Stimulated activated CD8-positive, alpha-beta memory T cell treated with anti-CD3 and anti-CD28 coated beads, Interleukin-4, amount 100 ng/mL, for 1 hour (primary cell): ENCODE results near the gene ERICH2.

Experiments used
- DNase-seq, 2 donors: peaks; one replicate each; pipeline ENCODE4 v3.0.0-alpha.2; 2020; ENCODE audit warnings: low read depth in 2 of 2, low spot score in 1 of 2

The ERICH2 gene

DNA sequence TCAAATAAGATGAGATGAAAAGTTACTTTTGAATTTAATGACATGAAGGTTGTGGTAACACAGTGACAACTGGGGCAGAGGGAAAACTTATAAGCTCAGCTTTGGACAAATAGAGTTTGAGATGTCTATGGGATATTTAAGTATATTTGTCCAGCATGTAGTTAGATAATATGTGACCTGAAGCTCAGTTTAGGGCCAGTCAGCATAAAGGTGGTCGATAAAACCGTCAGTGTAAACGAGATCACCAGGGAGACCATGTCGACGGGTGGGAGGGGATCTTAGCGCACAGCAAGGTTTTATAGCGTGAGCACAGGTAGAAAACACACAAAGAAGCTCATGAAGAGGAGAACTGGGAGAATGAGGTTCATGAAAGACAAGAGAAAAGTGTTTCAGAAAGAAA lies 7.4 kb upstream of the ERICH2 start:
- DNase-seq = no peak

DNA sequence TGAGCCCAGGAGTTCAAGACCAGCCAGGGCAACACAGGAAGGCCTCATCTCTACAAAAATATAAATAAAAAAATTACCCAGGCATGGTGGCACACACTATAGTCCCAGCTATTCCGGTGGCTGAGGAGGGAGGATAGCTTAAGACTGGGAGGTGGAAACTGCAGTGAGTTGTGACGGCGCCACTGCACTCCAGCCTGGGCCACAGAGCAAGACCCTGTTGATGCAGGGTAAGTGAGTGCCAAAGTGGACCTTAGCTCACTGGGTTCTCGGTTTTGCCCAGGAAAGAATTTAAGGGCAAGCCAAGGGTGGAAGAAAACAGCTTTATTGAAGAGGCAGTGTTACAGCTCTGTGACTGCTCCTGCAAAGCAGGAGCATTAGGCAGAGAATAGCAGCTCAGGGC lies 6.9 kb upstream of the ERICH2 start:
- DNase-seq = no peak

DNA sequence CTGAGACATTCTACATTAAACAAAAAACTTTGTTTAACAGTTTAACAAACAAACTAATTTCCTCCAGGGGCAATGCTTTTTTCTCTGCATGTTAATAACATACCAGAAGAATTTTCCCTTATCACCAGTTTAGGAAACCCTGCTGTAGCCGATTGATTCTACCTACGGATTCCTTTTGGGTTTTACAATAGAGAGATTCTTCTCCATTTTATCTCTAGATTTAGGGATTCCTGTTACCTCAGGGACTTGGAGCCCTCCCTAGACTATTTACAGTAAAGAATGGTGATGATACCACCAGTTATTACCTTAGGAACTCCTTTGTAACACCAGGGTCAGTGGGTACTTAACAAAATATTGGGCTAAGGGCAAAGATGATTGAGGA lies 5.3 kb upstream of the ERICH2 start:
- DNase-seq = no peak

- no peak for DNase-seq
Measured at GRCh38 chr2:170766693-170767092, 3.5 kb upstream of the ERICH2 start.

GRCh38 chr2:170770606-170771420 lies 635 bp downstream of the ERICH2 start:
- peak; percentile 25 to 34 for DNase-seq

DNA sequence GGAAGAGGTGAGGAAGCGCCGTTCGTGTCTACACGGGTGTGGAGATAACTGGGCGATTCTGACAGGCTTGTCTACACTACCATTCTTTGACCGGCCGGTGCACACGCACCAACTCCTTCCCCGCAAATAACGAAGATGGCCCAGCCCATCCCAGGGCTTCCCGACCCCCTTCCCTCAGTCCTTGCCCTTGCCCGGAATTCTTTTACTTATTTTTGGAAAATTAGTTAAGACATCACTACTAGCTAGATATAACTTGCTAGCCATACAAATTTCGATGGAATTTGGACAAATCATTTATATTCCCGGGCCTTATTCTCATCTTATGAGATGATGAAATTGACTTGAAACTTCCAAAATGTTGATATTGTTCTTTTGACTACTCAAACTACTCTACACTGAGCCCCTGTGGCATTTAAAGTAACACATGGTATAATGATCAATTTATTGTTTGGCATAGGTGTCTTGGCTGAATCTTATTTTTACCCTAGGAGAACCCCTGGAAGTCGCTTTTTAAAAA lies 1.3 kb downstream of the ERICH2 start:
- no peak for DNase-seq

DNA sequence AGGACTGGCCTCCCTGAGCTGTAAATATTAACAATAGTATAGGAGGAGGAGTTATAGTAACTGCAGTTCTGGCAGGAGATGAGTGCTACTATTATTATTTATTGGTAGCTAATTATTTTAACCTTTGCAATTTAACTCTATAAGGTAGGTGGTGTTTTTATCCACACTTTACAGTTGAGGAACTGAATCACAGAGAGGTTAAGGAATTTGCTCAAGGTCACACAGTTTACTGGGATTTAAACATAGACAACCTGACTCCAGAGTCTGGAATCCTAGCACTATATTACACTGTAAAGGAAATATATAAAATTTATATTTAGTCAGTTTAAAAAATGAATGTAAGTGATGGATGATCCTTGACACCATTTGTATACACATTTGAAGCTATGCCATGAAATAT lies 2.1 kb downstream of the ERICH2 start:
- DNase-seq = no peak

- DNase-seq = no peak
Measured at GRCh38 chr2:170774074-170774473, 3.9 kb downstream of the ERICH2 start.

- DNase-seq = no peak
Measured at GRCh38 chr2:170778900-170779299, 8.7 kb downstream of the ERICH2 start.

GRCh38 chr2:170779304-170779703 lies 9.1 kb downstream of the ERICH2 start:
- no peak for DNase-seq

- no peak for DNase-seq
Measured at GRCh38 chr2:170782673-170783072, 12.5 kb downstream of the ERICH2 start.

- DNase-seq = no peak
Measured at GRCh38 chr2:170783549-170783948, 13.4 kb downstream of the ERICH2 start.

DNA sequence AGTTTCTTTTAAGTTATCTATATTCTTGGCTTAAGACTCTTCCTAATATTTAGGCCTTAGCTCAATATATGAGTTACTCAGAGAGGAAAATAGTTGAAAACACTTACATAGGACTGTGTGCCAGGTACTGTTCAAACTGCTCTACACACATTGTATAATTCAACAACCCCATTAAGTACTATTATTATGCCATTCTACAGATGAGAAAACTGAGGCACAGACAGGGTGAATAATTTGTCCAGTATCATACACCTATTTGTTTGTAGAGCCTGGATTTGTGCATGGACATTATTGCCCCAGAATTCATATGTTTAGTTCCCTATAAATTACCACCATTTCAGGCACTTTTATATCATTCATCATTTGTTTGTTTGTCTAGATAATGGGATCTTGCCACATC lies 28.8 kb downstream of the ERICH2 start:
- DNase-seq = no peak

GRCh38 chr2:170806548-170806947 lies 36.4 kb downstream of the ERICH2 start:
- no peak for DNase-seq

DNA sequence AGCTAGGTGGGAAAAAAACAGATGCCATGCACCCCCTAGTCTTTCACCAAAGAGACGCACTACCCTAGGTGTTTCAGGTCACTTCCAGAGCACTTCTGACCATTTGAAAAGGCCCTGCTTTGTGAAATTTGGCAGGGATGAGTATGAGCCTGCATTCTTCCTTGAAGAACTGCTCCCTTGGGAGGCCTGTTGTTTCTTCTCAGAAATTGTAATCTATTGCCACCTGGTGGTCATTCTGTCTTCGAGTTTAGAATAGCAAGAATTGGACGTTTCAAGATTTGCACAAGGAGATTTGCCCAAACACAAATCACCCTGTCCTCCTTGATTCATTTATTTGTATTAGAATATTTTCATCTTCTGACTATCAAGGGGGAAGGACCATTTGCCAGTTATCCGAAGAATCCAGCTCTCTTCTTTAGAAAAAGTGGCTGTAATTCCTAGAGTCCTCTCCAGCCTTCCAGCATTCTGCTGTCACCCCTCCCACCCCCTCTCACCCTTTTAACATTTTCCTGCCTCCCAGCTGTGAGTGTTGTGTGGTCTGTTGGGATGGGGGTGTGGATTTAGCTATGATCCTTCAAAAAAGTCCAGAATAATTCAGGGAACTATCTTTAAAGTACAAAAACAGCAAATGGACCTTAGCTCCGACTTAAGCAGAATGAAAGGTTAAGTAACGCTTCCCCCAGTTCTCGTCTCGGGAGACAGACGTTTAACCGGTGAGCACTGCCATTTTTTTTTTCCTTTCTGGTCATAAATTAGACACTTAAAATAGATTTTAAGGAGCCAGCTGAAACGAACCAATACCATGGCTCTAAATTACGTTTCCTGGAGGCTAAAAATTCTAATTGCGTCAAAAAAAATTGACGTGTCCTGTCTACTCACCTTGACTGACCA lies 42.8 kb downstream of the ERICH2 start:
- DNase-seq = no peak

DNA sequence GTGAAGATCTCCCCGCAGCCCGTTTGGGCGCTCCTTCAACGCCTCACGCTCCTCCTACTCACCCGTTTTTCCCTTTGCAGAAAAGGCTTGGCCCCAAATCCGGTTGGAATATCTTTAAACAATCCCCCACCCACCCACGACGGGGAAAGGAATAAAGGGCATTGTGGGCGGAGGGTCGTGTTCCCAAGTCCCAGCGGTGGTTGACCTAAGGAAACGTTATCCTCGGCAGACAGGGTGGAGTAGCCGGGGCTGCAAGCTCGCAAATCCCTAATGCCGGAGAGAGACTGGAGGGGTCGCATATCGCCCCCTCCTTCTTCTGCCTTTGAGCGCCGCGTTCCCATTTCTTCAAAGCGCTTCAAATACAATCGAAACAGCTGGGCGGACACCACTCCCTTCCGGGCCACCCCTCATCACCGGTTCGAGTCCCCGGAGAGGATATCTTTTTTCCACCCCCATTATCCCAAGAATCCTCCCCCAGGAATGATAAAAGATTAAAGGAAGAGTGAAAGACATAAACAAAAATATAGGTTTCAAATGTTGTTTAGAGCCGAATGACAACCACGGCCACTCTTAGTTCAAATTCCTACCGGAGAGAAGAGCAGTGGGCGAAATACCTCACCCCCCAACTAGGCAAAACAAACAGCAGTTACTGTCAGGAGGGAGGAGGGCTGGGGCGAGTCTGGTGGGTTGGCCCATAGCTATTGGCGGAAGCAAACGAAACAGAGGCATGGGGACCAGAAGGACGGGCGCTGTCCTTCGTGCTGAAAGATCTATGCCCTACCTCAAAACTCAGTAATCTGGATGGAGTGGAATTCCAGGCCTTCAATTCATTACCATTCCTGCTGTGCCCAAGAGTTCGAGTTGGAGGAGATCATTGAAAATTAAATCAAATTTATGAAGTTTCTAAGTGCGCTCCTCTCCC lies 43.7 kb downstream of the ERICH2 start:
- DNase-seq = no peak

DNA sequence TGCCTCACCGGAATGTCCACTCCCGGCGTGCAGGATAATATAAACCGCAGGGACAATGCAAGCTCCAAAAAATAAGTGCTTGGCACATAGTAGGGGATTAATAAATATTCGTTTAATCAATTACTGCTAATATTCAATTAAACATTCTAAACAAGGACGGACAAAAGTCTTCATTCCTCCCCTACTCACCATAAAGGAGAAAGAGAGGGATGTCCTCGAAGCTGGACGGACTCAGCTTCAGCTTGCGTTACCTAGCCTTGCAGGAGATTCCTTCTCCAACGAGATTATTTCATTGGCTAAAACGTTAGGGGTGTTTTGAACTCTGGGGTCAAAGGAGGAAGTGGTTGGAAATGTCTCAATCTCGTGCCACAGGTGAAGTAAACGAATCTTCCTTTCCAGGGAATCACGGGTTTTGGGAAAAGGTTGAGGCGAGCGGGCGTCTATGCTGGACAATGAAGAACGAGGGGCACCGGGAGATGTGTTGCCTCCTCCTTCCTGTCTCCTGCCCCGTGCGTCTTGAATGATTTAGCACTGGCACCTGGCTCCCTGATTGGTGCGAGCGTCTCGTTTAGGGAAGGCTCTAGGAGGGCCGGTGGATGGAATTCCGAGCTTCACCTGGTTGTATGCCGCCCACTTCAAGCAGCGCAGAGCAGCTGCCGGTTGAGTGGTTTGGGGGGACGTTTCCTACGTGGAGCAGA lies 44.5 kb downstream of the ERICH2 start:
- no peak for DNase-seq

DNA sequence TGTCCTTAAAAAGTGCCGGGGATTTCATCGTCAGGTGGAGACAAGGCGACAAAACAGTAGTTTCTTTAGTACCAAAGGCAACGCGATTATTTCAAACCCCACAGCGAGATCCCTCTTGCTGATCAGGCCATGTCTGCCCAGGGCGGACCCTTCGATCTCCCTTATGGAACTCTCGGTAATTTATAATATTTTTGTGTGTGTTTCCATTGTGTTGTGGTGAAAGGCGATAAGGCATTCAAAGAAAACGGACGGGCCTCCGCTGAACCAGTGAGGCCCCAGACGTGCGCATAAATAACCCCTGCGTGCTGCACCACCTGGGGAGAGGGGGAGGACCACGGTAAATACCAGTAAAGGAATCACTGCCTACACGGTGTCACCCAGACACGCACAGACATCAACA lies 45.1 kb downstream of the ERICH2 start:
- no peak for DNase-seq

DNA sequence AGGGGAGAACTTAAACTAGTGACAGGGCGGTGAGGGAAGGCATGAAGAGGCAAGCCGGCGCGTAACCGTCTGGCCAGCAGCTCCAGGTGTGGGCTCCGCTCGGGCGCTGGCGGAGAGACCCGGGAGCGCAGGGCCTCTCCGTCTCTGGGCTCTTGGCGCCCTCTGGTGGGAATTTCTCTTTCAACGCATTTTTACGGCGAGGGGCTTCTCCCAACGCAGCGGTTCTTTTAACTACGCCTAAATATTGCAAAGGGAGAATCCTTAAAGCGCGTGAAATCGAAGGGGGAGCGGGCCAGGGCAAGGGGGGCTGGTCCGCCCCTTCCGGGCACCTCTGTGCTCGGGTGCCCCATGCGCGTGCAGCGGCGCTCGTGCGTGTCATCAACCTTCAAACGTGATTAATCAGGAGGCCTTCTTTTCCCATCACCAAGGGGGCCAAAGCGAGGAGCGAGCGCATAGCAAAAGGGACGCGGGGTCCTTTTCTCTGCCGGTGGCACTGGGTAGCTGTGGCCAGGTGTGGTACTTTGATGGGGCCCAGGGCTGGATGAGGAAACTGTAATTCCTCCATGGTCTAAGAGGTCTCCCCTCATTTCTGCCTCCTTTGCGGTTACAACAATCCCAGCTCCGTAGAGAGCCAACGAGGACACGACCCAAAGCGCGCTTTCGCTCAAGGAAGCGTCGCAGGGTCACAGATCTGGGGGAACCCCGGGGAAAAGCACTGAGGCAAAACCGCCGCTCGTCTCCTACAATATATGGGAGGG lies 45.7 kb downstream of the ERICH2 start:
- DNase-seq = no peak
